Esophagus muscularis mucosa (tissue), 4 donors: Measurements from ENCODE around the gene IQSEC3. TPM values are rescaled to one million over a fixed set of nuclear protein-coding genes. Genes with fewer than 3 reads are reported as not detected.

ENCODE experiments used
- DNase-seq: peaks from one replicate; pipeline ENCODE4 v3.0.0-alpha.2; 2017; ENCODE audit errors: extremely low spot score
- H3K27ac ChIP-seq, 4 donors: fragments of 200-600 bp; sonication (generic); replicated peaks in 1 of 4; 1 replicate in 3 of 4; 2 replicates in 1 of 4; pipeline ENCODE4 v1.5.1; 2016 to 2019; ENCODE audit warnings: mild to moderate bottlenecking in 1 of 4
- H3K27me3 ChIP-seq, 4 donors: fragments of 200-600 bp; sonication (generic); one replicate each; pipeline versions ENCODE4 v1.5.1 to v1.6.0; 2016 to 2019
- H3K36me3 ChIP-seq, 4 donors: fragments of 200-600 bp; sonication (generic); one replicate each; pipeline ENCODE4 v1.5.1; 2016 to 2019
- H3K4me1 ChIP-seq, 4 donors: fragments of 200-600 bp; sonication (generic); one replicate each; pipeline ENCODE4 v1.5.1; 2016 to 2019
- H3K4me3 ChIP-seq, 4 donors: fragments of 200-600 bp; sonication (generic); 1 replicate in 2 of 4; 2 replicates in 2 of 4; pipeline ENCODE4 v1.5.1; 2016 to 2019; ENCODE audit warnings: mild to moderate bottlenecking in 4 of 4, moderate library complexity in 1 of 4
- H3K9me3 ChIP-seq, 4 donors: fragments of 200-600 bp; sonication (generic); 1 replicate in 3 of 4; 2 replicates in 1 of 4; pipeline ENCODE4 v1.5.1; 2016 to 2019
- EP300 ChIP-seq: sonication (generic); formaldehyde crosslinking; IDR thresholded peaks from one replicate; pipeline ENCODE4 v1.6.1; 2017; ENCODE audit warnings: antibody characterized with exemption
- POLR2A ChIP-seq: fragments of 450-650 bp; IDR thresholded peaks from one replicate; pipeline ENCODE4 v1.6.1; 2017; ENCODE audit warnings: antibody characterized with exemption, moderate library complexity, mild to moderate bottlenecking, low read depth
- POLR2AphosphoS5 ChIP-seq, 2 donors: sonication (generic); formaldehyde crosslinking; IDR thresholded peaks; one replicate each; pipeline ENCODE4 v1.6.1; 2017; ENCODE audit warnings: antibody characterized with exemption in 2 of 2
- WGBS: methylation state at CpG from one replicate; pipeline ENCODE4 v1.1.5; 2018; 5-methylcytosine and 5-hydroxymethylcytosine counted together
- intact Hi-C: fragments of 100-400 bp; cut with DNase I; formaldehyde crosslinking; loops from one replicate; pipeline ENCODE4 v1.15.1; 2023
- total RNA-seq, 4 donors: library from RNA; depleted of rRNA; stranded (reverse); fragments of >200 nt; gene quantifications; one replicate each; pipeline versions ENCODE4 v1.1.0 to v1.2.1, GENCODE V29; 2016
- TF ChIP-seq, protein P1 (sequence below), 3 experiments: fragments of 200-600 bp in 2 of 3; fragments of 450-650 bp in 1 of 3; sonication (generic) in 2 of 3; IDR thresholded peaks; one replicate each; pipeline ENCODE4 v1.5.1; 2017 to 2019; ENCODE audit warnings: antibody characterized with exemption in 3 of 3, mild to moderate bottlenecking in 2 of 3, moderate library complexity in 1 of 3

The IQSEC3 gene
- total RNA-seq, 4 donors from 2014 or later: 0.26 to 2.3 (median 1.4) TPM

DNA sequence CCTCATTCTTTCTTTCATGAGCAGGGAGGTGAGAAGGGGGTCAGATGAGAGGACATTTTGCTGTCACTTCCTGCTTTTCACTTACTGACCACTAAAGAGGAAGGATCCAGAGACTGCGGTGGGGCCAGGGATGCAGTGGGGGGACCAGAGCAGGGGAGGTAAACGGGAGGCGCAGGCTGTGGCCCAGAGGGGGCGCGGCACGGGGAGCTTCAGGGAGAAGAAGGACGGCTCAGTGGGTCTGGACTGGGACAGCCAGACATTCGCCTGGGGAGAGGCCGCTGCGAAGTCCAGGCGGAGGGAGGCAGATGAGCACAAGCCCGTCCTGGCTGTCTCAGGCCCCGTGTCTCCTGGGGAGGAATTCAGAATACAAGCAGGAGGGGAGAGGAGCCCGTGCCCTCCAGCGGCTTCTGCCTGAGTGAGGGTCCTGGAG, 106.2 kb downstream of the IQSEC3 start:
- Histone ChIP-seq H3K4me1 (peaks cover 28 to 41% (median 34%) of the 10 kb centered on the region in 4 donors), H3K4me3 (no peak overlapping the region), H3K9me3 (no peaks in the 10 kb centered on the region), H3K27me3 (peaks cover 0 to 60% (median 0%) of the 10 kb centered on the region in 4 donors), H3K27ac (no peak overlapping the region), H3K36me3 (no peaks in the 10 kb centered on the region)
- WGBS: 85% methylated on average over 12 of the region's 15 CpGs
- TF ChIP-seq, protein P1, sequence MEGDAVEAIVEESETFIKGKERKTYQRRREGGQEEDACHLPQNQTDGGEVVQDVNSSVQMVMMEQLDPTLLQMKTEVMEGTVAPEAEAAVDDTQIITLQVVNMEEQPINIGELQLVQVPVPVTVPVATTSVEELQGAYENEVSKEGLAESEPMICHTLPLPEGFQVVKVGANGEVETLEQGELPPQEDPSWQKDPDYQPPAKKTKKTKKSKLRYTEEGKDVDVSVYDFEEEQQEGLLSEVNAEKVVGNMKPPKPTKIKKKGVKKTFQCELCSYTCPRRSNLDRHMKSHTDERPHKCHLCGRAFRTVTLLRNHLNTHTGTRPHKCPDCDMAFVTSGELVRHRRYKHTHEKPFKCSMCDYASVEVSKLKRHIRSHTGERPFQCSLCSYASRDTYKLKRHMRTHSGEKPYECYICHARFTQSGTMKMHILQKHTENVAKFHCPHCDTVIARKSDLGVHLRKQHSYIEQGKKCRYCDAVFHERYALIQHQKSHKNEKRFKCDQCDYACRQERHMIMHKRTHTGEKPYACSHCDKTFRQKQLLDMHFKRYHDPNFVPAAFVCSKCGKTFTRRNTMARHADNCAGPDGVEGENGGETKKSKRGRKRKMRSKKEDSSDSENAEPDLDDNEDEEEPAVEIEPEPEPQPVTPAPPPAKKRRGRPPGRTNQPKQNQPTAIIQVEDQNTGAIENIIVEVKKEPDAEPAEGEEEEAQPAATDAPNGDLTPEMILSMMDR (IDR thresholded peaks at IDR 0.05): no peak
- no peak for TF ChIP-seq POLR2AphosphoS5 (IDR thresholded peaks at IDR 0.05)
- no peak for TF ChIP-seq EP300
- TF ChIP-seq POLR2A: no peak
- intact Hi-C loops: no loop called here
- DNase-seq: no peak

DNA sequence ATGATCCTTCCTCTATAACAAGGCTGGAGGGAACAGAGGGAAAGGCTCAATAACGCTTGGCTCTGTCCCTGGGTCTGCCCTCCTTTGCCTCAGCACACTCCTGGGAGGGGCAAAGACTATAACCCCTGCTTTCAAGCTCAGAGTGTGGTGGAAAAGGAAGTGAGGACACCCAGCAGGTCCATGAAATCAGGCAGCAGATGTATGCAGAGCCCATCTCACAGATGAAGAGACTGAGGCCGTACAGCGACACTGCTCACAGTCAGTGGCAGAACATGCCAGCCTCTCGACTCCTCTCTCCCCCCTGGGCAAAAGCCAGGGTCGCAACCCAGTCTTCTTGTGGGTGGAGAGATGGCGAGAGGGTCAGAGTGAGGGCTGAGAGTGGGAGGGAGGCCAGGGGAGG, 107.6 kb downstream of the IQSEC3 start:
- Histone ChIP-seq H3K4me1 (peaks cover 38 to 50% (median 39%) of the 10 kb centered on the region in 4 donors), H3K27me3 (peaks cover 0 to 54% (median 0%) of the 10 kb centered on the region in 4 donors), H3K36me3 (no peaks in the 10 kb centered on the region), H3K27ac (no peak overlapping the region), H3K4me3 (no peak overlapping the region), H3K9me3 (no peaks in the 10 kb centered on the region)
- TF ChIP-seq POLR2A (no peak), POLR2AphosphoS5 (IDR thresholded peaks at IDR 0.05) (no peak), EP300 (no peak)
- TF ChIP-seq, protein P1 (IDR thresholded peaks at IDR 0.05): no peak
- intact Hi-C loops: no loop called here
- WGBS: 88% methylated on average over 1 of the region's 6 CpGs
- DNase-seq: no peak

DNA sequence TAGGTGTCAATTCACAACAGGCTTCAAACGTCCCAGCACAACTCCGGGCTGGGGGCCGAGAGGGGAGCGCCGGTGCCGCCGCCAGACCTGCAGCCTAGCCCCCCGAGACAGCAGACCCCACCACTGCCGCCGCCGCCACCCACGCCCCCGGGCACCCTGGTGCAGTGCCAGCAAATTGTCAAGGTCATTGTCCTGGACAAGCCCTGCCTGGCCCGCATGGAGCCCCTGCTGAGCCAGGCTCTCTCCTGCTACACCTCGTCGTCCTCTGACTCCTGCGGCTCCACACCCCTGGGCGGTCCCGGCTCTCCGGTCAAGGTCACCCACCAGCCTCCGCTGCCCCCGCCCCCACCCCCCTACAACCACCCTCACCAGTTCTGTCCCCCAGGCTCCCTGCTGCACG, 108.0 kb downstream of the IQSEC3 start:
- Histone ChIP-seq H3K36me3 (no peaks in the 10 kb centered on the region), H3K4me3 (no peak overlapping the region), H3K9me3 (no peaks in the 10 kb centered on the region), H3K27ac (no peak overlapping the region), H3K4me1 (peaks cover 42 to 55% (median 43%) of the 10 kb centered on the region in 4 donors), H3K27me3 (peaks cover 0 to 52% (median 0%) of the 10 kb centered on the region in 4 donors)
- 75% methylated on average over 19 of the region's 23 CpGs for WGBS
- no peak for DNase-seq
- TF ChIP-seq POLR2A: no peak
- no peak for TF ChIP-seq EP300
- no peak for TF ChIP-seq POLR2AphosphoS5 (IDR thresholded peaks at IDR 0.05)
- TF ChIP-seq, protein P1 (IDR thresholded peaks at IDR 0.05): no peak
- intact Hi-C loops: no loop called here

DNA sequence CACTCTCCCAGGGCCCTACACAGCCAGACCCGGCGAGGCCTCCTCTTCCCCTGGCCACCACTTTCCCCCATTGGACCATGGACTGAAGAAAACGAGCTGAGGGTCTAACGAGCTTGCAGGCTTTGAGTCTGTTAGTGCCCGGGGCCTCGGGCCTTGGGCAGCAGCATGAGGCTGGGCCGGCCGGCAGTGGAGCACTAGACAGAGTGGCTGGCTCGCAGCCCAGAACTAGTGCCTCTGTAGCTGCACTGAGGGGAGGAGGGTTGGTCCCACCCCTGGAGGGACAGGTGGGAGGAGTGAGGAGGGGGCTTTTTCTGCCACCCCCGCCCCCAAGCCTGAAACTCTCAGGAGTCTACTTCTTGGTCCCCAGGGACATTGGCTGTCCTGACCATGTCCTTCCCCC, 108.7 kb downstream of the IQSEC3 start:
- H3K4me1 ChIP-seq: peaks cover 44 to 61% (median 49%) of the 10 kb centered on the region in 4 donors
- TF ChIP-seq POLR2AphosphoS5 (IDR thresholded peaks at IDR 0.05): no peak
- TF ChIP-seq, protein P1 (IDR thresholded peaks at IDR 0.05): no peak
- no peak for TF ChIP-seq EP300
- no peak for TF ChIP-seq POLR2A
- peaks cover 0 to 55% (median 0%) of the 10 kb centered on the region in 4 donors for H3K27me3 ChIP-seq

DNA sequence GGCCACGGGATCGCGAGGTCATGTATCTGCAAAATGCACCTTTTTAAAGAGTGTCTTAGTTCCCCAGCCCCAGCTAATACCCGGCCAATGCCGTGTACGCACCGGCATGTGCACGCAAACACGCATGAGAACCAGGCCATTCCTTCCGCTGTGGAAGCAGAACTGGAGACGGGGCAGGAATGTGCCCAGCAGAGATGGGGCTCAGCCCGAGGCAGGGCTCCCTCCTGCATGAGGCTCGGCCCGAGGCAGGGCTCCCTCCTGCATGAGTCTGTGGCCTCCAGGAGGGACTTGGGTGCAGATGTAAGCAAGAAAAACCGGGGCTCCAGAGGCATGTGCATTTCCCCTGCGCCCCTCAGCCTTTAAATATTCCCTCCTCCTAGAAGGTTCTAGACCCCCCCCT, 109.2 kb downstream of the IQSEC3 start:
- TF ChIP-seq, protein P1 (IDR thresholded peaks at IDR 0.05): no peak
- TF ChIP-seq POLR2AphosphoS5 (IDR thresholded peaks at IDR 0.05): no peak
- TF ChIP-seq EP300: no peak
- no peak for TF ChIP-seq POLR2A
- Histone ChIP-seq H3K36me3 (no peaks in the 10 kb centered on the region), H3K9me3 (no peaks in the 10 kb centered on the region), H3K4me3 (no peak overlapping the region), H3K27ac (no peak overlapping the region), H3K4me1 (peaks cover 44 to 61% (median 51%) of the 10 kb centered on the region in 4 donors), H3K27me3 (peaks cover 0 to 54% (median 0%) of the 10 kb centered on the region in 4 donors)
- intact Hi-C loops: no loop called here
- no peak for DNase-seq
- WGBS: 63% methylated on average over 3 of the region's 16 CpGs

More for the DNA sequence above, 108.7 kb downstream of the IQSEC3 start:
- H3K36me3 ChIP-seq: no peaks in the 10 kb centered on the region
- no peak overlapping the region for H3K27ac ChIP-seq
- intact Hi-C loops: no loop called here
- no peak for DNase-seq
- no peaks in the 10 kb centered on the region for H3K9me3 ChIP-seq
- no peak overlapping the region for H3K4me3 ChIP-seq
- WGBS: 44% methylated on average over 8 of the region's 10 CpGs
